Activated T-helper 1 cell treated with anti-CD3 and anti-CD28 coated beads, Interleukin-12 subunit alpha, Interleukin-12 subunit beta, Interleukin-2, Interleukin-4 antibody, amounts not matched to agents 30 ng/mL and 10 ng/mL and 1 ng/mL, durations not matched to agents 14 hours and 24 hours and 36 hours (primary cell): ENCODE measurements around the gene IFNA5. TPM values are rescaled to one million over a fixed set of nuclear protein-coding genes. Genes with fewer than 3 reads are reported as not detected.

Source experiments
- DNase-seq: peaks from one replicate; pipeline ENCODE4 v3.0.0; 2021; ENCODE audit warnings: low spot score
- H3K27ac Mint-ChIP-seq: one replicate; pipeline ENCODE4 v1.8.0; 2021; ENCODE audit warnings: mild to moderate bottlenecking, mixed read lengths
- H3K27me3 Mint-ChIP-seq: one replicate; pipeline ENCODE4 v1.8.0; 2022; ENCODE audit warnings: mild to moderate bottlenecking, moderate library complexity, mixed read lengths; ENCODE audit not compliant: insufficient read depth
- H3K36me3 Mint-ChIP-seq: one replicate; pipeline ENCODE4 v1.8.0; 2021; ENCODE audit warnings: low read depth, mixed read lengths
- H3K4me1 Mint-ChIP-seq: one replicate; pipeline ENCODE4 v1.8.0; 2021; ENCODE audit warnings: low read depth, mixed read lengths
- H3K4me3 Mint-ChIP-seq: one replicate; pipeline ENCODE4 v1.8.0; 2021; ENCODE audit warnings: mild to moderate bottlenecking, moderate library complexity, mixed read lengths
- H3K9me3 Mint-ChIP-seq: one replicate; pipeline ENCODE4 v1.8.0; 2021; ENCODE audit warnings: mixed read lengths
- intact Hi-C: fragments of 100-400 bp; cut with micrococcal nuclease; formaldehyde crosslinking; loops from one replicate; pipeline ENCODE4 v1.15.1; 2024
- total RNA-seq: library from RNA; stranded (reverse); gene quantifications from 2 replicates; pipeline ENCODE4 v1.2.3, GENCODE V29; 2022

Gene IFNA5
- total RNA-seq, 1 donor from 2014 or later = not detected

DNA sequence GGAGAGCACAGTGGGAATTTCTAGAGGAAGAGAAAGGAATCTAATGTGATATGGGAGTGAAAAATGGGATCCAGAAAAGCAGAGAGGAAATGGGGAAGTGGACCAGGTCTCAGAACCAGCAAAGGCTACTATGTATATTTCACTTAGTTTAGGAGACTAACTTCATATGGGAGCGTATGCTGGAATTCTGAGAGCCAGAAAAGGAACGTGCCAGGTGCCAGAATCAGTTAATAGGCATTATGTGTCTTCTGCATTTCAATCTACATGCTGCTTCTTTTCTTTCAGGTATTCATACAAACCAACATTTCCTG lies 36.8 kb downstream of the IFNA5 start:
- Mint-ChIP-seq H3K4me3 (no peak overlapping the region), H3K36me3 (no peaks in the 10 kb centered on the region), H3K9me3 (no peaks in the 10 kb centered on the region), H3K27ac (no peak overlapping the region), H3K4me1 (no peaks in the 10 kb centered on the region), H3K27me3 (peaks cover 31% of the 10 kb centered on the region)
- no peak for DNase-seq
- intact Hi-C loops = no loop called here

GRCh38 chr9:21267485-21268346 lies 37.4 kb downstream of the IFNA5 start:
- Mint-ChIP-seq H3K9me3 (no peaks in the 10 kb centered on the region), H3K36me3 (no peaks in the 10 kb centered on the region), H3K27me3 (peaks cover 31% of the 10 kb centered on the region), H3K4me3 (no peak overlapping the region), H3K4me1 (no peaks in the 10 kb centered on the region), H3K27ac (no peak overlapping the region)
- no peak for DNase-seq
- intact Hi-C loops = no loop called here

GRCh38 chr9:21266733-21267484 lies 38.2 kb downstream of the IFNA5 start:
- H3K36me3 Mint-ChIP-seq = no peaks in the 10 kb centered on the region

GRCh38 chr9:21265421-21266189 lies 39.5 kb downstream of the IFNA5 start:
- Mint-ChIP-seq H3K9me3 (no peaks in the 10 kb centered on the region), H3K4me1 (no peaks in the 10 kb centered on the region), H3K27me3 (peaks cover 31% of the 10 kb centered on the region), H3K4me3 (no peak overlapping the region), H3K36me3 (no peaks in the 10 kb centered on the region), H3K27ac (no peak overlapping the region)
- DNase-seq = no peak
- intact Hi-C loops = no loop called here

More at GRCh38 chr9:21266733-21267484, 38.2 kb downstream of the IFNA5 start:
- Mint-ChIP-seq H3K27me3 (peaks cover 31% of the 10 kb centered on the region), H3K4me1 (no peaks in the 10 kb centered on the region), H3K9me3 (no peaks in the 10 kb centered on the region), H3K27ac (no peak overlapping the region), H3K4me3 (no peak overlapping the region)
- intact Hi-C loops = no loop called here
- no peak for DNase-seq

GRCh38 chr9:21255538-21256212 lies 49.4 kb downstream of the IFNA5 start:
- intact Hi-C loops = no loop called here
- H3K27ac Mint-ChIP-seq = no peak overlapping the region
- H3K4me3 Mint-ChIP-seq = no peak overlapping the region
- peaks cover 38% of the 10 kb centered on the region for H3K27me3 Mint-ChIP-seq
- H3K9me3 Mint-ChIP-seq = no peaks in the 10 kb centered on the region
- DNase-seq = no peak
- H3K36me3 Mint-ChIP-seq = no peaks in the 10 kb centered on the region
- H3K4me1 Mint-ChIP-seq = peaks cover 6% of the 10 kb centered on the region

Other genes starting within 250 kb of the IFNA5 start
- gene IFNB1, start 227.4 kb downstream of the IFNA5 start, total RNA-seq = 0.23 TPM in 1 of 2 replicates, not detected in the other
- gene IFNW1, start 163.5 kb downstream of the IFNA5 start, total RNA-seq = not detected in 2 replicates
- not detected in 2 replicates for gene IFNA21, start 138.7 kb downstream of the IFNA5 start, total RNA-seq
- not detected in 2 replicates for gene IFNA4, start 117.7 kb downstream of the IFNA5 start, total RNA-seq
- not detected in 2 replicates for gene IFNA7, start 103.1 kb downstream of the IFNA5 start, total RNA-seq
- gene IFNA10, start 98.2 kb downstream of the IFNA5 start, total RNA-seq = not detected in 2 replicates
- gene IFNA16, start 88.0 kb downstream of the IFNA5 start, total RNA-seq = not detected in 2 replicates
- not detected in 2 replicates for gene IFNA17, start 77.1 kb downstream of the IFNA5 start, total RNA-seq
- gene IFNA14, start 65.3 kb downstream of the IFNA5 start, total RNA-seq = not detected in 2 replicates
- gene KLHL9, start 30.1 kb upstream of the IFNA5 start, total RNA-seq = 14.1 and 15.6 TPM in 2 replicates
- gene IFNA6, start 45.6 kb upstream of the IFNA5 start, total RNA-seq = not detected in 2 replicates
- not detected in 2 replicates for gene IFNA13, start 62.7 kb upstream of the IFNA5 start, total RNA-seq
- not detected in 2 replicates for gene IFNA2, start 80.1 kb upstream of the IFNA5 start, total RNA-seq
- not detected in 2 replicates for gene IFNA8, start 103.8 kb upstream of the IFNA5 start, total RNA-seq
- not detected in 2 replicates for gene IFNA1, start 135.1 kb upstream of the IFNA5 start, total RNA-seq
- gene IFNE, start 177.0 kb upstream of the IFNA5 start, total RNA-seq = not detected in 2 replicates